ENCODE data around the gene FBXL7. TPM values are rescaled to one million over a fixed set of nuclear protein-coding genes. Genes with fewer than 3 reads are reported as not detected.

Gene FBXL7
- total and polyA plus RNA-seq, 2 of the 8 experiments (the other 6 are each of a cell fraction or from before 2014, with no cell fraction given): 17.7 to 17.8 TPM

- TF ChIP-seq ATF2 (IDR thresholded peaks at IDR 0.05; ENCODE audit: low read length) (no peak), CBX5 (IDR thresholded peaks at IDR 0.05; ENCODE audit: low read depth, low read length) (no peak), CEBPB (IDR thresholded peaks at IDR 0.05; ENCODE audit: low read depth, low read length) (no peak), JUND (IDR thresholded peaks at IDR 0.05; ENCODE audit: low read length) (no peak), KDM1A (IDR thresholded peaks at IDR 0.05; ENCODE audit: borderline replicate concordance, low read length) (no peak)
These were observed 386.2 kb downstream of the FBXL7 start (continued) for GRCh38 chr5:15886156-15886555.

All from H1 (cell line).